Measurements from ENCODE around the gene ATL3.
"Not testable (repeated sequence)": the region's sequence is repeated elsewhere in the genome, so short reads cannot be mapped to it uniquely, and the experiment has no call there.

ATL3 gene

GRCh38 chr11:63619967-63620366, 51.2 kb downstream of the ATL3 start:
- DNase-seq = no peak

- not testable (repeated sequence) for DNase-seq
These were observed 53.5 kb downstream of the ATL3 start for GRCh38 chr11:63617686-63618085.

- DNase-seq = no peak
These were observed 54.2 kb downstream of the ATL3 start for GRCh38 chr11:63616953-63617352.

GRCh38 chr11:63614136-63614671, 57.0 kb downstream of the ATL3 start, which contains the start of gene PLAAT3:
Gene PLAAT3, minus strand, starts transcription at chr11:63614433. Its CDS starts 419 bp downstream, at chr11:63614014.
- no peak for DNase-seq

- DNase-seq = peak; percentile 18
These were observed 57.5 kb downstream of the ATL3 start for GRCh38 chr11:63613517-63614135.

GRCh38 chr11:63612181-63612580, 59.0 kb downstream of the ATL3 start:
- DNase-seq = no peak

- no peak for DNase-seq
These were observed 59.8 kb downstream of the ATL3 start for GRCh38 chr11:63611395-63611747.

GRCh38 chr11:63610604-63611394, 60.4 kb downstream of the ATL3 start:
- DNase-seq = no peak

GRCh38 chr11:63609971-63610580, 61.1 kb downstream of the ATL3 start:
- no peak for DNase-seq

- no peak for DNase-seq
These were observed 61.6 kb downstream of the ATL3 start for GRCh38 chr11:63609536-63609935.

GRCh38 chr11:63608353-63609345, 62.5 kb downstream of the ATL3 start:
- DNase-seq = no peak

GRCh38 chr11:63603180-63603518, 68.0 kb downstream of the ATL3 start:
- DNase-seq = no peak

GRCh38 chr11:63602290-63603179, 68.6 kb downstream of the ATL3 start:
- DNase-seq = not testable (repeated sequence)

GRCh38 chr11:63599211-63600122, 71.7 kb downstream of the ATL3 start:
- no peak for DNase-seq

GRCh38 chr11:63598556-63598955, 72.6 kb downstream of the ATL3 start:
- DNase-seq = no peak

GRCh38 chr11:63595296-63595695, 75.9 kb downstream of the ATL3 start:
- DNase-seq = no peak

- DNase-seq = no peak
These were observed 78.2 kb downstream of the ATL3 start for GRCh38 chr11:63592975-63593395.

- DNase-seq = no peak
These were observed 81.0 kb downstream of the ATL3 start for GRCh38 chr11:63590024-63590788.

- DNase-seq = no peak
These were observed 82.2 kb downstream of the ATL3 start for GRCh38 chr11:63589000-63589399.

Data from cortex of kidney (tissue), 1 donor.